Prostate gland (tissue), 2 donors: ENCODE results near the gene MINDY1. TPM values are rescaled to one million over a fixed set of nuclear protein-coding genes. Genes with fewer than 3 reads are reported as not detected.

ENCODE experiments used
- DNase-seq: peaks from one replicate; pipeline ENCODE4 v3.0.0-alpha.2; 2019; ENCODE audit warnings: low spot score
- H3K27ac ChIP-seq, 2 donors: fragments of 200-600 bp; sonication (generic); 2 replicates each; pipeline ENCODE4 v1.5.1; 2017 to 2019
- H3K27me3 ChIP-seq: fragments of 200-600 bp; sonication (generic); replicated peaks from 2 replicates; pipeline ENCODE4 v1.5.1; 2019; ENCODE audit not compliant: insufficient read depth
- H3K36me3 ChIP-seq, 2 donors: fragments of 200-600 bp; sonication (generic); 1 replicate in 1 of 2; 2 replicates in 1 of 2; pipeline versions ENCODE4 v1.5.1 to v1.8.1; 2017 to 2019
- H3K4me1 ChIP-seq: fragments of 200-600 bp; sonication (generic); replicated peaks from 2 replicates; pipeline ENCODE4 v1.5.1; 2019
- H3K4me3 ChIP-seq, 2 donors: fragments of 200-600 bp; sonication (generic); 2 replicates each; pipeline ENCODE4 v1.5.1; 2017 to 2019
- H3K9me3 ChIP-seq: fragments of 200-600 bp; sonication (generic); 2 replicates; pipeline ENCODE4 v1.5.1; 2017
- CTCF ChIP-seq, 4 experiments: fragments of 200-600 bp in 2 of 4; fragments of 450-650 bp in 2 of 4; sonication (generic) in 2 of 4; IDR thresholded peaks; 1 replicate in 3 of 4; 2 replicates in 1 of 4; pipeline ENCODE4 v1.5.1; 2016 to 2019; ENCODE audit warnings: antibody characterized with exemption in 4 of 4, mild to moderate bottlenecking in 2 of 4, moderate library complexity in 2 of 4
- POLR2A ChIP-seq: fragments of 450-650 bp; IDR thresholded peaks from one replicate; pipeline ENCODE4 v1.6.1; 2016; ENCODE audit warnings: antibody characterized with exemption, mild to moderate bottlenecking
- POLR2AphosphoS5 ChIP-seq: sonication (generic); formaldehyde crosslinking; IDR thresholded peaks from one replicate; pipeline ENCODE4 v1.6.1; 2017; ENCODE audit warnings: antibody characterized with exemption
- whole genome bisulfite sequencing: methylation state at CpG from one replicate; pipeline ENCODE4 v1.1.5; 2018; 5-methylcytosine and 5-hydroxymethylcytosine counted together
- intact Hi-C: fragments of 100-400 bp; cut with DNase I; formaldehyde crosslinking; loops from one replicate; pipeline ENCODE4 v1.14.2; 2022
- total RNA-seq, 2 donors: library from RNA; depleted of rRNA; stranded (reverse); fragments of >200 nt; gene quantifications; one replicate each; pipeline ENCODE4 v1.1.0, GENCODE V29; 2016

MINDY1 gene
- total RNA-seq, 2 donors from 2014 or later = 26.8 to 65.4 TPM

DNA sequence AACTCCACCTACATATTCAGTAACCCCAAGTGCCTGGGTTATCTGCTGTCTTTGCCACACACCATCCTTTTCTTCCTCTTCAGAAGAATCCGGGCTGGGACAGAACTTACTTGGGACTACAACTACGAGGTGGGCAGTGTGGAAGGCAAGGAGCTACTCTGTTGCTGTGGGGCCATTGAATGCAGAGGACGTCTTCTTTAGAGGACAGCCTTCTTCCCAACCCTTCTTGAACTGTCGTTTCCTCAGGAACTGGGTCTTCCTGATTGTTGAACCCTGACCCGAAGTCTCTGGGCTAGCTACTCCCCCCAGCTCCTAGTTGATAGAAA, 42.6 kb downstream of the MINDY1 start:
- no peaks in the 10 kb centered on the region for H3K4me1 ChIP-seq

GRCh38 chr1:150963321-150964163, 43.2 kb downstream of the MINDY1 start:
- H3K27me3 ChIP-seq = no peaks in the 10 kb centered on the region
- 82% methylated on average over 10 of the region's 10 CpGs for WGBS
- intact Hi-C loops = no loop called here
- no peaks in the 10 kb centered on the region for H3K9me3 ChIP-seq
- no peaks in the 10 kb centered on the region for H3K4me1 ChIP-seq
- TF ChIP-seq POLR2AphosphoS5 (no peak), CTCF (IDR thresholded peaks at IDR 0.05) (no peak), POLR2A (no peak)
- peaks cover 18 to 40% of the 10 kb centered on the region in 2 donors for H3K36me3 ChIP-seq
- no peak for DNase-seq
- no peak overlapping the region for H3K27ac ChIP-seq
- no peak overlapping the region for H3K4me3 ChIP-seq

More for the DNA sequence above, 42.6 kb downstream of the MINDY1 start:
- Histone ChIP-seq H3K9me3 (no peaks in the 10 kb centered on the region), H3K36me3 (peaks cover 18 to 40% of the 10 kb centered on the region in 2 donors), H3K4me3 (no peak overlapping the region), H3K27me3 (no peaks in the 10 kb centered on the region), H3K27ac (no peak overlapping the region)
- no peak for DNase-seq
- TF ChIP-seq CTCF (IDR thresholded peaks at IDR 0.05) (no peak), POLR2AphosphoS5 (no peak), POLR2A (no peak)
- intact Hi-C loops = no loop called here
- 77% methylated on average over 5 of the region's 5 CpGs for WGBS

DNA sequence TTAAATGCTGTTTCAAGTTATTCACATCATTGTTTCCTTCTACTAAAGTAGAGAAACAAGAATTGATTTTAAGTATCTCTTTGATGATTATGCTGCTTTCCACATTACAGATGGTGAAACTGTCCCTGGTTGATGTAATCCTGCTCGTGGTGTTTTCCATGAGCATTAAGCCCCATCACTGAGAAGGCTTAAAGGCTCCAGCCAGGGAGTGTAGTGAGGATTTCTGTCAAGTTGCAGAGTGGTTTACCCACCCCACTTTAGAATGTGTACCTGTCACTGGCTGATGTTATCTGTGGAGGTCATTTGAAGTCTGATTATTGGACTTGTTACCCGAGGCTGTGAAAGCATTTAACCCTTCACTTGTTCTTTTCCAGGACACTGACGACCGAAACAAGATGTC, 44.9 kb downstream of the MINDY1 start:
- TF ChIP-seq POLR2A (no peak), POLR2AphosphoS5 (no peak), CTCF (IDR thresholded peaks at IDR 0.05) (no peak)
- no peaks in the 10 kb centered on the region for H3K4me1 ChIP-seq
- intact Hi-C loops = no loop called here
- H3K27me3 ChIP-seq = no peaks in the 10 kb centered on the region
- H3K36me3 ChIP-seq = peaks cover 13 to 24% of the 10 kb centered on the region in 2 donors
- DNase-seq = no peak
- no peaks in the 10 kb centered on the region for H3K9me3 ChIP-seq
- no peak overlapping the region for H3K4me3 ChIP-seq
- 58% methylated on average over 4 of the region's 4 CpGs for WGBS
- H3K27ac ChIP-seq = no peak overlapping the region

DNA sequence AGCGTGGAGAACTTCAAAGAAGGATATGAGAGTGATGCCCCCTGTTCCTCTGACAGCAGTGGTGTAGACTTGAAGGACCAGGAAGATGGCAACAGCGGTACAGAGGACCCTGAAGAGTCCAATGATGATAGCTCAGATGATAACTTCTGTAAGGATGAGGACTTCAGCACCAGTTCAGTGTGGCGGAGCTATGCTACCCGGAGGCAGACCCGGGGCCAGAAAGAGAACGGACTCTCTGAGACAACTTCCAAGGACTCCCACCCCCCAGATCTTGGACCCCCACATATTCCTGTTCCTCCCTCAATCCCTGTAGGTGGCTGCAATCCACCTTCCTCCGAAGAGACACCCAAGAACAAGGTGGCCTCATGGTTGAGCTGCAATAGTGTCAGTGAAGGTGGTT, 46.1 kb downstream of the MINDY1 start:
- Histone ChIP-seq H3K36me3 (peaks cover 1 to 12% of the 10 kb centered on the region in 2 donors), H3K27me3 (no peaks in the 10 kb centered on the region), H3K27ac (no peak overlapping the region), H3K4me3 (no peak overlapping the region), H3K9me3 (no peaks in the 10 kb centered on the region), H3K4me1 (no peaks in the 10 kb centered on the region)
- no peak for TF ChIP-seq POLR2A
- no peak for TF ChIP-seq POLR2AphosphoS5
- TF ChIP-seq CTCF (IDR thresholded peaks at IDR 0.05) = no peak
- no peak for DNase-seq
- WGBS = 93% methylated on average over 7 of the region's 7 CpGs
- intact Hi-C loops = no loop called here

DNA sequence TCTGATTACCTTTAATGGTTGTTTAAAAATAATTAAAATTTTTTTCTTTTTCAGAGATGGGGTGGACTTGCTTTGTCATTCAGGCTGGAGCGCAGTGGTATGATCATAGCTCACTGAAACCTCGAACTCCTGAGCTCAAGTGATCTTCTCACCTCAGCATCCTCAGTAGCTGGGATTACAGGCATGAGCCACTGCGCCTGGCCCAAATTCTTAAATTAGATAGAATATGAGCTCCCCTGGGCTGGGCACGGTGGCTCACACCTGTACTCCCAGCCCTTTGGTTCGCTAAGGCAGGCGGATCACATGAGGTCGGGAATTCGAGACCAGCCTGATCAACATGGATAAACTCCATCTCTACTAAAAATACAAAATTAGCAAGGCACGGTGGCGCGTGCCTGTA, 49.0 kb downstream of the MINDY1 start:
- no peaks in the 10 kb centered on the region for H3K9me3 ChIP-seq
- no peaks in the 10 kb centered on the region for H3K27me3 ChIP-seq
- H3K36me3 ChIP-seq = peaks cover 0 to 5% of the 10 kb centered on the region in 2 donors
- no peak overlapping the region for H3K4me3 ChIP-seq
- no peak for DNase-seq
- intact Hi-C loops = no loop called here
- TF ChIP-seq POLR2AphosphoS5 (no peak), POLR2A (no peak), CTCF (IDR thresholded peaks at IDR 0.05) (no peak)
- 97% methylated on average over 11 of the region's 11 CpGs for WGBS
- H3K4me1 ChIP-seq = no peaks in the 10 kb centered on the region
- no peak overlapping the region for H3K27ac ChIP-seq
